A673 (cell line): ENCODE results near the gene CAPZA2. TPM values are rescaled to one million over a fixed set of nuclear protein-coding genes. Genes with fewer than 3 reads are reported as not detected.
A peak's percentile ranks its signal among the peaks of the same experiment; 100 is the strongest.

Experiments
- BruUV-seq: library from RNA; stranded (reverse); fragments of 400-500 nt; replicated peaks from 2 replicates; lab custom pipeline; 2021; lab: Mats Ljungman, UMichigan
- CTCF ChIA-PET: fragments of 300-600 bp; sonication (Branson Sonifier 250); formaldehyde crosslinking; loops from one replicate; lab custom pipeline; 2022; ENCODE audit warnings: antibody characterized with exemption; lab: Charles Lee
- POLR2A ChIA-PET: fragments of 300-600 bp; sonication (Branson Sonifier 250); formaldehyde crosslinking; loops from one replicate; lab custom pipeline; 2022; ENCODE audit warnings: antibody characterized with exemption; ENCODE audit not compliant: low non-redundant PET; lab: Charles Lee
- DNase-seq: peaks from one replicate; pipeline ENCODE4 v3.0.0-alpha.2; 2015; ENCODE audit warnings: low spot score
- H3K27ac ChIP-seq: fragments of 200-600 bp; sonication (generic); 2 replicates; pipeline ENCODE4 v1.5.1; 2016; ENCODE audit warnings: mixed run types, low read depth, mild to moderate bottlenecking, mixed read lengths, antibody characterized with exemption, low read length; ENCODE audit not compliant: poor library complexity, severe bottlenecking
- H3K27me3 ChIP-seq: fragments of 200-600 bp; sonication (generic); replicated peaks from 2 replicates; pipeline ENCODE4 v1.6.1; 2017; ENCODE audit warnings: mixed run types, low read depth, mild to moderate bottlenecking, mixed read lengths, antibody characterized with exemption, low read length; ENCODE audit not compliant: insufficient read depth, poor library complexity
- H3K36me3 ChIP-seq: fragments of 200-600 bp; sonication (generic); 2 replicates; pipeline ENCODE4 v1.6.1; 2016; ENCODE audit warnings: mixed run types, mild to moderate bottlenecking, mixed read lengths, antibody characterized with exemption, low read length; ENCODE audit not compliant: insufficient read depth, poor library complexity, severe bottlenecking
- H3K4me1 ChIP-seq: fragments of 200-600 bp; sonication (generic); 2 replicates; pipeline ENCODE4 v1.6.1; 2017; ENCODE audit warnings: mixed run types, mild to moderate bottlenecking, mixed read lengths, antibody characterized with exemption, low read length; ENCODE audit not compliant: insufficient read depth, poor library complexity, severe bottlenecking
- H3K4me3 ChIP-seq: fragments of 200-600 bp; sonication (generic); 2 replicates; pipeline ENCODE4 v1.5.1; 2016; ENCODE audit warnings: low read depth, mixed run types, mild to moderate bottlenecking, mixed read lengths, low read length; ENCODE audit not compliant: poor library complexity, severe bottlenecking
- H3K9me3 ChIP-seq: fragments of 200-600 bp; sonication (generic); 2 replicates; pipeline ENCODE4 v1.6.1; 2016; ENCODE audit warnings: mixed run types, low read depth, mild to moderate bottlenecking, mixed read lengths, antibody characterized with exemption, low read length; ENCODE audit not compliant: poor library complexity, severe bottlenecking
- EZH2 ChIP-seq: fragments of 200-600 bp; sonication (generic); IDR thresholded peaks from 2 replicates; pipeline ENCODE4 v1.6.1; 2017; ENCODE audit warnings: borderline replicate concordance, low read depth, mild to moderate bottlenecking, mixed read lengths, antibody characterized with exemption, low read length; ENCODE audit not compliant: poor library complexity, severe bottlenecking
- intact Hi-C: fragments of 100-400 bp; cut with micrococcal nuclease; formaldehyde crosslinking; loops from one replicate; pipeline ENCODE4 v1.10.0; 2022; ENCODE audit not compliant: unreplicated experiment
- total RNA-seq: library from RNA; stranded (reverse); gene quantifications from 2 replicates; pipeline ENCODE4 v1.2.3, GENCODE V29; 2021
- TF ChIP-seq, protein P1 (sequence below): fragments of 300-800, 200-600 bp; sonication (generic); conservative IDR thresholded peaks from 2 replicates; pipeline ENCODE4 v1.5.1; 2017; ENCODE audit warnings: low read depth, mild to moderate bottlenecking, antibody characterized with exemption, low read length, moderate library complexity, mixed read lengths

The CAPZA2 gene
- total RNA-seq, 1 experiment from 2014 or later: 118 TPM

DNA sequence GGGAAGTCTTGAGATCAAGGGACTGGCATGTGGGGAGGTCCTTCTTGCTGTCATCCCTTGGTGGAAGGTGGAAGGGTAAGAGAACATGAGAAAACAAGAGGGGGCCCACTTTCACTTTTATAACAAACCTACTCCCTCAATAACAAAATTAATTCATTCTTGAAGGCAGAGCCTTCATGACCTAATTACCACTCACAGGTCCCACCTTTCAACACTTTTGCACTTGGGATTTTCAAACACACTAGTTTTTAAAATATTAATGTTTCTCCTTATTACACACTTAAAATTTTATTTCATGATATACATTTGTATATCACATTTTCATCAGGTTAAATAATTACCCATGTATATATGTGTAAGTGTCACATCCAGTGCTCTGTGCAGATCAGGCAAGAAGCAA, 93.0 kb downstream of the CAPZA2 start:
- H3K9me3 ChIP-seq: no peaks in the 10 kb centered on the region
- no peaks in the 10 kb centered on the region for H3K36me3 ChIP-seq
- POLR2A ChIA-PET: no interaction called here
- TF ChIP-seq EZH2: no peak
- TF ChIP-seq, protein P1, sequence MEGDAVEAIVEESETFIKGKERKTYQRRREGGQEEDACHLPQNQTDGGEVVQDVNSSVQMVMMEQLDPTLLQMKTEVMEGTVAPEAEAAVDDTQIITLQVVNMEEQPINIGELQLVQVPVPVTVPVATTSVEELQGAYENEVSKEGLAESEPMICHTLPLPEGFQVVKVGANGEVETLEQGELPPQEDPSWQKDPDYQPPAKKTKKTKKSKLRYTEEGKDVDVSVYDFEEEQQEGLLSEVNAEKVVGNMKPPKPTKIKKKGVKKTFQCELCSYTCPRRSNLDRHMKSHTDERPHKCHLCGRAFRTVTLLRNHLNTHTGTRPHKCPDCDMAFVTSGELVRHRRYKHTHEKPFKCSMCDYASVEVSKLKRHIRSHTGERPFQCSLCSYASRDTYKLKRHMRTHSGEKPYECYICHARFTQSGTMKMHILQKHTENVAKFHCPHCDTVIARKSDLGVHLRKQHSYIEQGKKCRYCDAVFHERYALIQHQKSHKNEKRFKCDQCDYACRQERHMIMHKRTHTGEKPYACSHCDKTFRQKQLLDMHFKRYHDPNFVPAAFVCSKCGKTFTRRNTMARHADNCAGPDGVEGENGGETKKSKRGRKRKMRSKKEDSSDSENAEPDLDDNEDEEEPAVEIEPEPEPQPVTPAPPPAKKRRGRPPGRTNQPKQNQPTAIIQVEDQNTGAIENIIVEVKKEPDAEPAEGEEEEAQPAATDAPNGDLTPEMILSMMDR: no peak
- H3K27me3 ChIP-seq: no peaks in the 10 kb centered on the region
- no peak for DNase-seq
- peaks cover 35% of the 10 kb centered on the region for H3K4me1 ChIP-seq
- peak overlapping the region; percentile 95 for H3K4me3 ChIP-seq
- intact Hi-C loops: no loop called here
- CTCF ChIA-PET: no interaction called here
- no TSS peak for BruUV-seq
- H3K27ac ChIP-seq: no peak overlapping the region

DNA sequence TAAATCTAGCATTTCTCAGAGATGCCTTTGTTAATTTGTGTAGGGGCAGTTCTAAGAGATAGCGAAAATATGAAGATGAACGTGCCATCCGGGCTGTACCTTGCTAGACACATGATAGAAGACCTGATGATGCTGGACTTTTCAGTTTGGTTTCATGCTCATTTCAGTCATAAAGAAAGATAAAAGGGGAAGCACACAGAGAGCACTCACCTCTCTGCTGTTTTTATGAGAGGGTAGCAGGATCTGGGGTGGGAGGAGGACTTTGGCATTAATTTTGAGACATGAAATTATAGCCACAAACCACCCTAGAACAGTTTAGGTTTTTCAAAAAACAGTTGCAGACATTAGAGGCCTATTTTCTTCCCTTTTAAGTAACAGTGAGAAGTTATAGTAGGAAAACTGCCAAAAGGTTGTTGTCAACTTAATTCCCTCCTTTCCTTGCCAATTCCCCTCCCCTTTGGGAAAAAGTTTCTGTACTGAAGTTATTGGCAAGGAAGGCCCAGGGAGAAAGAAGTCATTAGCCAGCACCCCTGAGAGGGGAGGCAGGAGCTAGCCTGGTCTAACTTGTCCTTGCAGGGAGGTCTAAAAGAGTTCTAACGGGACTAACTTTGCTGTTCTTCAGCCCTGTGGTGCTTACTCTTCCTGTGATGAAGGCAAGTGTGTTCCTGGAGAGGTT, 93.6 kb downstream of the CAPZA2 start:
- no peak overlapping the region for H3K27ac ChIP-seq
- no TSS peak for BruUV-seq
- no peaks in the 10 kb centered on the region for H3K36me3 ChIP-seq
- H3K9me3 ChIP-seq: no peaks in the 10 kb centered on the region
- POLR2A ChIA-PET: no interaction called here
- intact Hi-C loops: no loop called here
- H3K27me3 ChIP-seq: no peaks in the 10 kb centered on the region
- CTCF ChIA-PET: no interaction called here
- no peak overlapping the region for H3K4me3 ChIP-seq
- peaks cover 35% of the 10 kb centered on the region for H3K4me1 ChIP-seq
- peak; percentile 3 for DNase-seq
- TF ChIP-seq, protein P1: no peak
- no peak for TF ChIP-seq EZH2

DNA sequence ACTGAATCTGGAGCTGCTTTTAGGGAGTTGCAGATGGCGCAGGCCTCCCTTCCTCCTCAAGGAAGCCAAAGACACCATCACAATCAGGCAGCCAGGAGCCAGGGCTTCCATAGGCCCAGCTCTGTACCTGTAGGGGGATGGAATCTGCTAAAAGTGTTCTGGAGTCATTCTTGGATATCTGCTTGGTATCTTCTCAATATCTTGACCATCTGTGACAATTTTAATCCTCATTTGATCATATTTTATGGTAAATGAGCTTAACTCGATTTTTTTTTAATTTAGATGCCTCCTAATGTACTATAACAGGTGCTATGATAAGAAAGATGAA, 94.1 kb downstream of the CAPZA2 start:
- no peaks in the 10 kb centered on the region for H3K36me3 ChIP-seq
- H3K4me1 ChIP-seq: peaks cover 35% of the 10 kb centered on the region
- TF ChIP-seq, protein P1: no peak
- TF ChIP-seq EZH2: no peak
- H3K27me3 ChIP-seq: no peaks in the 10 kb centered on the region
- H3K27ac ChIP-seq: no peak overlapping the region
- intact Hi-C loops: no loop called here
- ChIA-PET POLR2A (no interaction called here), CTCF (no interaction called here)
- H3K9me3 ChIP-seq: no peaks in the 10 kb centered on the region
- H3K4me3 ChIP-seq: no peak overlapping the region
- no peak for DNase-seq
- BruUV-seq: no TSS peak
